Suppressor macrophage (primary cell): ENCODE results near the gene SDK1.
"Not testable (repeated sequence)": the region's sequence is repeated elsewhere in the genome, so short reads cannot be mapped to it uniquely, and the experiment has no call there.

Experiments
- DNase-seq, 4 experiments: peaks; one replicate each; pipeline ENCODE4 v3.0.0-alpha.2; 2020 to 2022

Gene SDK1

GRCh38 chr7:3928727-3929515 lies 627.9 kb downstream of the SDK1 start:
- no peak for DNase-seq

- DNase-seq: no peak
These were observed 630.8 kb downstream of the SDK1 start for GRCh38 chr7:3931843-3932242.

- no peak for DNase-seq
These were observed 636.1 kb downstream of the SDK1 start for GRCh38 chr7:3937146-3937545.

GRCh38 chr7:3937605-3938004 lies 636.6 kb downstream of the SDK1 start:
- no peak for DNase-seq

GRCh38 chr7:3941706-3942105 lies 640.7 kb downstream of the SDK1 start:
- not testable (repeated sequence) for DNase-seq

GRCh38 chr7:3942276-3942675 lies 641.2 kb downstream of the SDK1 start:
- no peak for DNase-seq

- no peak for DNase-seq
These were observed 642.0 kb downstream of the SDK1 start for GRCh38 chr7:3942816-3943745.

GRCh38 chr7:3943779-3944520 lies 642.9 kb downstream of the SDK1 start:
- DNase-seq: peak in 1 of 4 experiments; percentile 2

GRCh38 chr7:3949242-3949640 lies 648.2 kb downstream of the SDK1 start:
- no peak for DNase-seq

GRCh38 chr7:3950249-3950648 lies 649.2 kb downstream of the SDK1 start:
- no peak for DNase-seq

GRCh38 chr7:3951316-3952055 lies 650.4 kb downstream of the SDK1 start:
- DNase-seq: no peak

GRCh38 chr7:3953133-3953532 lies 652.1 kb downstream of the SDK1 start:
- DNase-seq: no peak

- DNase-seq: no peak
These were observed 652.9 kb downstream of the SDK1 start for GRCh38 chr7:3953946-3954345.

GRCh38 chr7:3955026-3955425 lies 654.0 kb downstream of the SDK1 start:
- DNase-seq: no peak

- DNase-seq: no peak
These were observed 655.0 kb downstream of the SDK1 start for GRCh38 chr7:3955751-3956696.

GRCh38 chr7:3956949-3957348 lies 655.9 kb downstream of the SDK1 start:
- DNase-seq: no peak

- no peak for DNase-seq
These were observed 656.5 kb downstream of the SDK1 start for GRCh38 chr7:3957472-3958108.

- no peak for DNase-seq
These were observed 657.0 kb downstream of the SDK1 start for GRCh38 chr7:3958109-3958483.

GRCh38 chr7:3959364-3959763 lies 658.3 kb downstream of the SDK1 start:
- no peak for DNase-seq

GRCh38 chr7:3960050-3960763 lies 659.2 kb downstream of the SDK1 start:
- DNase-seq: no peak
